Endothelial cell of umbilical vein (primary cell): ENCODE measurements around the gene CTNND1. TPM values are rescaled to one million over a fixed set of nuclear protein-coding genes. Genes with fewer than 3 reads are reported as not detected.

Source experiments
- BruUV-seq: library from RNA; stranded (reverse); fragments of 400-500 nt; replicated peaks from 2 replicates; lab custom pipeline; 2021; lab: Mats Ljungman, UMichigan
- CTCF ChIA-PET: fragments of 300-600, 350-600 bp; sonication (Branson Sonifier 250); formaldehyde crosslinking; loops from one replicate; lab custom pipeline; 2021; ENCODE audit warnings: antibody characterized with exemption, inconsistent platforms; lab: Charles Lee
- POLR2A ChIA-PET: fragments of 300-600, 350-600 bp; sonication (Branson Sonifier 250); formaldehyde crosslinking; loops from one replicate; lab custom pipeline; 2021; ENCODE audit warnings: antibody characterized with exemption, inconsistent platforms; lab: Charles Lee
- DNase-seq: peaks from one replicate; pipeline ENCODE4 v3.0.0-alpha.2; 2011; ENCODE audit warnings: low read depth, low spot score
- FAIRE-seq: peaks from 2 replicates; lab custom pipeline; 2011; peaks lifted over from hg19 to GRCh38; lab: Jason Lieb, UNC
- H2AFZ ChIP-seq: 2 replicates; pipeline ENCODE4 v1.6.0; 2012; ENCODE audit warnings: low read depth, low read length, control low read depth, inconsistent platforms
- H3K27ac ChIP-seq: 2 replicates; pipeline ENCODE4 v1.5.1; 2011; ENCODE audit warnings: low read depth, mild to moderate bottlenecking, control low read depth, low read length, moderate library complexity; ENCODE audit not compliant: insufficient read depth
- H3K27me3 ChIP-seq, 2 experiments: 2 replicates each; pipeline versions ENCODE4 v1.6.0 to v1.6.1; 2011; ENCODE audit warnings: low read length in 2 of 2, mixed read lengths in 1 of 2; ENCODE audit not compliant: control insufficient read depth in 2 of 2, insufficient read depth in 2 of 2
- H3K36me3 ChIP-seq, 2 experiments: 2 replicates in 1 of 2; 3 replicates in 1 of 2; pipeline ENCODE4 v1.5.1; 2011; ENCODE audit warnings: low read length in 2 of 2, mild to moderate bottlenecking in 1 of 2, moderate library complexity in 1 of 2; ENCODE audit not compliant: control insufficient read depth in 2 of 2, insufficient read depth in 2 of 2; ENCODE audit errors: extremely low read depth in 1 of 2
- H3K4me1 ChIP-seq: 3 replicates; pipeline ENCODE4 v1.5.1; 2011; ENCODE audit warnings: mild to moderate bottlenecking, low read length; ENCODE audit not compliant: control insufficient read depth, insufficient read depth; ENCODE audit errors: extremely low read depth
- H3K4me2 ChIP-seq: 2 replicates; pipeline ENCODE4 v1.6.1; 2011; ENCODE audit warnings: low read length, control low read depth, mixed read lengths; ENCODE audit not compliant: insufficient read depth
- H3K4me3 ChIP-seq, 3 experiments: fragments of 200-600 bp in 1 of 3; sonication (generic), shearing (Covaris generic) in 1 of 3; replicated peaks in 1 of 3; 2 replicates each; pipeline ENCODE4 v1.5.1; 2011 to 2016; ENCODE audit warnings: control low read depth in 3 of 3, low read length in 3 of 3, mild to moderate bottlenecking in 2 of 3, inconsistent platforms in 1 of 3, low read depth in 1 of 3, moderate library complexity in 1 of 3; ENCODE audit not compliant: insufficient read depth in 1 of 3
- H3K79me2 ChIP-seq: 2 replicates; pipeline ENCODE4 v1.6.0; 2012; ENCODE audit warnings: low read length, inconsistent platforms; ENCODE audit not compliant: control insufficient read depth, insufficient read depth
- H3K9ac ChIP-seq: replicated peaks from 2 replicates; pipeline ENCODE3; 2011; ENCODE audit warnings: low read length, control low read depth; ENCODE audit not compliant: insufficient read depth; ENCODE audit errors: extremely low read depth
- H3K9me1 ChIP-seq: replicated peaks from 3 replicates; pipeline ENCODE4 v1.6.0; 2011; ENCODE audit warnings: mild to moderate bottlenecking, low read length; ENCODE audit not compliant: control insufficient read depth, insufficient read depth; ENCODE audit errors: extremely low read depth
- H3K9me3 ChIP-seq: replicated peaks from 2 replicates; pipeline ENCODE4 v1.5.1; 2012; ENCODE audit warnings: low read length, inconsistent platforms; ENCODE audit not compliant: control insufficient read depth, insufficient read depth
- H4K20me1 ChIP-seq: replicated peaks from 2 replicates; pipeline ENCODE3; 2011; ENCODE audit warnings: mild to moderate bottlenecking, low read length; ENCODE audit not compliant: control insufficient read depth, insufficient read depth; ENCODE audit errors: extremely low read depth
- CTCF ChIP-seq, 2 donors: IDR thresholded peaks; 1 replicate in 1 of 2; 2 replicates in 1 of 2; pipeline ENCODE4 v1.5.1; 2011; ENCODE audit warnings: low read length in 2 of 2, mild to moderate bottlenecking in 2 of 2, moderate library complexity in 2 of 2, control low read depth in 1 of 2, inconsistent platforms in 1 of 2, low read depth in 1 of 2; ENCODE audit not compliant: insufficient read depth in 1 of 2; ENCODE audit errors: extremely low read depth in 1 of 2
- EZH2 ChIP-seq: IDR thresholded peaks from 2 replicates; pipeline ENCODE4 v1.6.1; 2012; ENCODE audit warnings: borderline replicate concordance, low read depth, mild to moderate bottlenecking, moderate library complexity, low read length, inconsistent platforms; ENCODE audit not compliant: severe bottlenecking
- FOS ChIP-seq: IDR thresholded peaks from 2 replicates; pipeline ENCODE4 v1.6.1; 2011; ENCODE audit warnings: mild to moderate bottlenecking, low read length, moderate library complexity, borderline replicate concordance; ENCODE audit not compliant: insufficient read depth
- GATA2 ChIP-seq: IDR thresholded peaks from 2 replicates; pipeline ENCODE4 v1.7.0; 2011; ENCODE audit warnings: low read depth, mild to moderate bottlenecking, moderate library complexity, mixed read lengths, low read length; ENCODE audit not compliant: insufficient read length, insufficient read depth
- JUN ChIP-seq: IDR thresholded peaks from 2 replicates; pipeline ENCODE4 v1.6.1; 2011; ENCODE audit warnings: borderline replicate concordance, low read depth; ENCODE audit not compliant: insufficient read length, insufficient read depth
- MYC ChIP-seq: IDR thresholded peaks from one replicate; pipeline ENCODE4 v1.6.1; 2011; ENCODE audit warnings: mild to moderate bottlenecking, low read depth, low read length
- POLR2A ChIP-seq: IDR thresholded peaks from 2 replicates; pipeline ENCODE4 v1.6.1; 2012; ENCODE audit warnings: low read depth, mild to moderate bottlenecking, control low read depth, low read length
- POLR2AphosphoS5 ChIP-seq: IDR thresholded peaks from 2 replicates; pipeline ENCODE4 v1.6.1; 2012; ENCODE audit warnings: low read depth, mild to moderate bottlenecking, control low read depth, low read length, moderate library complexity; ENCODE audit not compliant: insufficient read depth
- dilution Hi-C: fragments of 300-500 bp; cut with MboI; formaldehyde crosslinking; loops from one replicate; pipeline ENCODE4 v1.15.0; 2019; ENCODE audit warnings: low sequenced_read_pairs; ENCODE audit not compliant: extremely low pct_ligation_motif_present
- intact Hi-C: fragments of 100-400 bp; cut with micrococcal nuclease; formaldehyde crosslinking; loops from one replicate; pipeline ENCODE4 v1.10.0; 2022
- polyA plus RNA-seq, 4 experiments: library from polyadenylated mRNA; depleted of rRNA in 3 of 4; stranded (reverse) in 3 of 4; unstranded in 1 of 4; fragments of >200 nt; gene quantifications; 2 replicates each; pipeline versions ENCODE4 v1.2.1 to v1.2.3, GENCODE V29; 2011 to 2012; ENCODE audit warnings: missing spikeins in 1 of 4
- total RNA-seq: library from RNA; stranded (reverse); gene quantifications from 2 replicates; pipeline ENCODE4 v1.2.3, GENCODE V29; 2021
- TF ChIP-seq, protein P1 (sequence below): IDR thresholded peaks from 2 replicates; pipeline ENCODE4 v1.6.1; 2011; ENCODE audit not compliant: insufficient read depth, insufficient read length

CTNND1 gene
- total and polyA plus RNA-seq, 2 donors (not counting 3 experiments of a cell fraction or from before 2014, with no cell fraction given) = 152 to 268 TPM

DNA sequence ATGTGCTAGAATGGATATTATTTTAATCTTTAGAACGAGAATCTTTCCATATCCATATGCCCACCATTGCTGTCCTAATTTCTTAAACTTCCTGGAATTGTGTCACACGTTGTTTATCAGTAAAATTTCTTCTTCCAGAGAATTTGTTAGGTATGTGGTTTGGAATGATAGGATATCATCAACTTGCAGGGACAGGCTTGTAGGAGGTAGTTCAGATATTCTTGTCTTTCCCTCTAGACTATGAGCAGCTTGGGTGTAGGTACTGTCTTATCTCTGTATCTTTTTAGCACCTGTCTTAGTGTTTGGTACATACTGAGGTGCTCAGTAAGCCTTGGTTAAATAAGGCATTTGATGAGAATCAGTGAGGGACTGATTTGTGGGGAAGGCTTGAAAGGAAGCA, 3.4 kb downstream of the CTNND1 start:
- peak overlapping the region; percentile 68 to 98 (median 83) for H3K4me3 ChIP-seq
- H2AFZ ChIP-seq = no peak overlapping the region
- H3K27me3 ChIP-seq = no peaks in the 10 kb centered on the region
- peaks cover 82% of the 10 kb centered on the region for H3K79me2 ChIP-seq
- H3K4me2 ChIP-seq = peak overlapping the region; percentile 100
- no peak for TF ChIP-seq FOS
- H3K9me3 ChIP-seq = no peaks in the 10 kb centered on the region
- dilution Hi-C loops (no loop called here), intact Hi-C loops (loop anchor here (5.0 kb wide), 1 partner anchor 237 kb away; no protein-coding TSS in a partner anchor)
- peak overlapping the region; percentile 96 for H3K9ac ChIP-seq
- no peak for DNase-seq
- POLR2A ChIA-PET = interaction anchor here (1.2 to 5.7 kb wide), 5 partner anchors 10 to 35 kb away, joined by 3 to 39 read pairs (median 7); no protein-coding TSS in a partner anchor
- H3K27ac ChIP-seq = peak overlapping the region; percentile 89
- no peak for FAIRE-seq
- H3K9me1 ChIP-seq = no peaks in the 10 kb centered on the region
- CTCF ChIA-PET = interaction anchor here (1.7 to 13.5 kb wide), 4 partner anchors 13 to 36 kb away, joined by 3 to 375 read pairs (median 68); partner anchors contain the start of gene BTBD18
- peaks cover 11% of the 10 kb centered on the region for H4K20me1 ChIP-seq
- no TSS peak for BruUV-seq
- no peaks in the 10 kb centered on the region for H3K36me3 ChIP-seq
- peaks cover 29% of the 10 kb centered on the region for H3K4me1 ChIP-seq

- H3K9me3 ChIP-seq = no peaks in the 10 kb centered on the region
- intact Hi-C loops = no loop called here
- no peak overlapping the region for H3K4me3 ChIP-seq
- peaks cover 0 to 3% of the 10 kb centered on the region in 2 experiments for H3K36me3 ChIP-seq
- no peak overlapping the region for H3K9ac ChIP-seq
- H3K9me1 ChIP-seq = no peaks in the 10 kb centered on the region
- FAIRE-seq (no peak), DNase-seq (no peak)
- no peak overlapping the region for H2AFZ ChIP-seq
- H3K27me3 ChIP-seq = no peaks in the 10 kb centered on the region
- peaks cover 10% of the 10 kb centered on the region for H4K20me1 ChIP-seq
- dilution Hi-C loops = no loop called here
- POLR2A ChIA-PET = interaction anchor here (0.7 to 1.0 kb wide), 2 partner anchors 9 kb away, joined by 3 read pairs; partner anchors contain the start of gene CTNND1
- no TSS peak for BruUV-seq
- H3K4me1 ChIP-seq = peaks cover 46% of the 10 kb centered on the region
- TF ChIP-seq POLR2AphosphoS5 = no peak
- no peak for TF ChIP-seq GATA2
- TF ChIP-seq MYC = no peak
- TF ChIP-seq JUN = no peak
- no peak for TF ChIP-seq FOS
- TF ChIP-seq POLR2A = no peak
- TF ChIP-seq, protein P1, sequence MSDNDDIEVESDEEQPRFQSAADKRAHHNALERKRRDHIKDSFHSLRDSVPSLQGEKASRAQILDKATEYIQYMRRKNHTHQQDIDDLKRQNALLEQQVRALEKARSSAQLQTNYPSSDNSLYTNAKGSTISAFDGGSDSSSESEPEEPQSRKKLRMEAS = no peak
- TF ChIP-seq CTCF (IDR thresholded peaks at IDR 0.05; ENCODE audit: extremely low read depth in 1 of 2, insufficient read depth in 1 of 2, low read depth in 1 of 2, low read length in 2 of 2) = no peak
- TF ChIP-seq EZH2 = no peak
- CTCF ChIA-PET = interaction anchor here (1.0 to 3.2 kb wide), 6 partner anchors 10 to 753 kb away, joined by 3 to 41 read pairs (median 6); partner anchors contain the start of genes BTBD18 and CTNND1
- peak overlapping the region; percentile 51 for H3K4me2 ChIP-seq
- H3K27ac ChIP-seq = no peak overlapping the region
- peaks cover 96% of the 10 kb centered on the region for H3K79me2 ChIP-seq
These were observed 9.2 kb downstream of the CTNND1 start for GRCh38 chr11:57770793-57771192.
